SK-MEL-5 (cell line): ENCODE measurements around the gene EXOC4. TPM values are rescaled to one million over a fixed set of nuclear protein-coding genes. Genes with fewer than 3 reads are reported as not detected.
"Not testable (repeated sequence)": the region's sequence is repeated elsewhere in the genome, so short reads cannot be mapped to it uniquely, and the experiment has no call there.

Experiments used
- DNase-seq: peaks from one replicate; pipeline ENCODE4 v3.0.0-alpha.2; 2016; ENCODE audit warnings: low read depth, low spot score
- in situ Hi-C: cut with HindIII; loops from 2 replicates; pipeline ENCODE4 v1.10.0; 2016; ENCODE audit warnings: low sequenced_read_pairs, high pct_unique_total_duplicates, low pct_unique_long_range_greater_than_20kb
- total RNA-seq: library from RNA; depleted of rRNA; stranded (reverse); fragments of >200 nt; shearing (Covaris generic); gene quantifications from 2 replicates; pipeline ENCODE4 v1.2.3, GENCODE V29; 2014

The EXOC4 gene
- total RNA-seq, 1 experiment from 2014 or later, result 70.3 TPM

- no peak for DNase-seq
- in situ Hi-C loops, result no loop called here
Measured at GRCh38 chr7:133861876-133862275, 609.0 kb downstream of the EXOC4 start.

GRCh38 chr7:133863362-133864061 lies 610.6 kb downstream of the EXOC4 start:
- in situ Hi-C loops, result no loop called here

GRCh38 chr7:133869556-133869955 lies 616.7 kb downstream of the EXOC4 start:
- peak; percentile 91 for DNase-seq
- in situ Hi-C loops, result no loop called here

More at GRCh38 chr7:133863362-133864061, 610.6 kb downstream of the EXOC4 start:
- no peak for DNase-seq

- in situ Hi-C loops, result no loop called here
- no peak for DNase-seq
Measured at GRCh38 chr7:133871757-133872156, 618.9 kb downstream of the EXOC4 start.

GRCh38 chr7:133873187-133873586 lies 620.3 kb downstream of the EXOC4 start:
- no peak for DNase-seq
- in situ Hi-C loops, result no loop called here

- in situ Hi-C loops, result no loop called here
- no peak for DNase-seq
Measured at GRCh38 chr7:133873631-133874030, 620.8 kb downstream of the EXOC4 start.

GRCh38 chr7:133883591-133883990 lies 630.7 kb downstream of the EXOC4 start:
- DNase-seq, result no peak
- in situ Hi-C loops, result no loop called here

- in situ Hi-C loops, result no loop called here
- no peak for DNase-seq
Measured at GRCh38 chr7:133885213-133885612, 632.3 kb downstream of the EXOC4 start.

GRCh38 chr7:133886086-133886485 lies 633.2 kb downstream of the EXOC4 start:
- DNase-seq, result peak; percentile 20
- in situ Hi-C loops, result no loop called here

GRCh38 chr7:133886797-133887196 lies 633.9 kb downstream of the EXOC4 start:
- in situ Hi-C loops, result no loop called here
- DNase-seq, result no peak

GRCh38 chr7:133887459-133887858 lies 634.6 kb downstream of the EXOC4 start:
- no peak for DNase-seq
- in situ Hi-C loops, result no loop called here

- DNase-seq, result no peak
- in situ Hi-C loops, result no loop called here
Measured at GRCh38 chr7:133888061-133888930, 635.4 kb downstream of the EXOC4 start.

GRCh38 chr7:133904776-133905175 lies 651.9 kb downstream of the EXOC4 start:
- in situ Hi-C loops, result no loop called here
- DNase-seq, result peak; percentile 14

GRCh38 chr7:133906553-133906952 lies 653.7 kb downstream of the EXOC4 start:
- in situ Hi-C loops, result not testable (repeated sequence)

GRCh38 chr7:133910761-133911160 lies 657.9 kb downstream of the EXOC4 start:
- in situ Hi-C loops, result no loop called here
- no peak for DNase-seq

More at GRCh38 chr7:133906553-133906952, 653.7 kb downstream of the EXOC4 start:
- DNase-seq, result not testable (repeated sequence)

- DNase-seq, result no peak
- in situ Hi-C loops, result no loop called here
Measured at GRCh38 chr7:133911724-133912123, 658.8 kb downstream of the EXOC4 start.

- in situ Hi-C loops, result no loop called here
- no peak for DNase-seq
Measured at GRCh38 chr7:133912916-133913697, 660.2 kb downstream of the EXOC4 start.

GRCh38 chr7:133916621-133917020 lies 663.7 kb downstream of the EXOC4 start:
- in situ Hi-C loops, result no loop called here
- no peak for DNase-seq
